Esophagus muscularis mucosa (tissue), 4 donors: ENCODE data around the gene CORIN.

ENCODE experiments used
- CTCF ChIP-seq, 3 experiments: fragments of 200-600 bp in 2 of 3; fragments of 450-650 bp in 1 of 3; sonication (generic) in 2 of 3; IDR thresholded peaks; one replicate each; pipeline ENCODE4 v1.5.1; 2017 to 2019; ENCODE audit warnings: antibody characterized with exemption in 3 of 3, mild to moderate bottlenecking in 2 of 3, moderate library complexity in 1 of 3
- EP300 ChIP-seq: sonication (generic); formaldehyde crosslinking; IDR thresholded peaks from one replicate; pipeline ENCODE4 v1.6.1; 2017; ENCODE audit warnings: antibody characterized with exemption
- POLR2A ChIP-seq: fragments of 450-650 bp; IDR thresholded peaks from one replicate; pipeline ENCODE4 v1.6.1; 2017; ENCODE audit warnings: antibody characterized with exemption, moderate library complexity, mild to moderate bottlenecking, low read depth
- POLR2AphosphoS5 ChIP-seq, 2 donors: sonication (generic); formaldehyde crosslinking; IDR thresholded peaks; one replicate each; pipeline ENCODE4 v1.6.1; 2017; ENCODE audit warnings: antibody characterized with exemption in 2 of 2

- no peak for TF ChIP-seq POLR2A
- no peak for TF ChIP-seq CTCF (IDR thresholded peaks at IDR 0.05)
- TF ChIP-seq EP300 = no peak
- TF ChIP-seq POLR2AphosphoS5 (IDR thresholded peaks at IDR 0.05) = peak; percentile 56 to 69
Measured at GRCh38 chr4:47577779-47578553, 259.9 kb downstream of the CORIN start.
